Esophagus mucosa (tissue), 1 donor: ENCODE results near the gene MIA2. TPM values are rescaled to one million over a fixed set of nuclear protein-coding genes. Genes with fewer than 3 reads are reported as not detected.
"Not testable (repeated sequence)": the region's sequence is repeated elsewhere in the genome, so short reads cannot be mapped to it uniquely, and the experiment has no call there.

Experiments
- ATAC-seq: fragments of 200-7000 bp; cut with Tn5 transposase; one replicate; pipeline ENCODE4 v1.9.1; 2020
- total RNA-seq: library from RNA; stranded (reverse); gene quantifications from one replicate; pipeline ENCODE4 v1.2.4, GENCODE V29; 2023
- donor health status: DM: yes; HTN: yes; CAD: no.

The MIA2 gene, protein sequence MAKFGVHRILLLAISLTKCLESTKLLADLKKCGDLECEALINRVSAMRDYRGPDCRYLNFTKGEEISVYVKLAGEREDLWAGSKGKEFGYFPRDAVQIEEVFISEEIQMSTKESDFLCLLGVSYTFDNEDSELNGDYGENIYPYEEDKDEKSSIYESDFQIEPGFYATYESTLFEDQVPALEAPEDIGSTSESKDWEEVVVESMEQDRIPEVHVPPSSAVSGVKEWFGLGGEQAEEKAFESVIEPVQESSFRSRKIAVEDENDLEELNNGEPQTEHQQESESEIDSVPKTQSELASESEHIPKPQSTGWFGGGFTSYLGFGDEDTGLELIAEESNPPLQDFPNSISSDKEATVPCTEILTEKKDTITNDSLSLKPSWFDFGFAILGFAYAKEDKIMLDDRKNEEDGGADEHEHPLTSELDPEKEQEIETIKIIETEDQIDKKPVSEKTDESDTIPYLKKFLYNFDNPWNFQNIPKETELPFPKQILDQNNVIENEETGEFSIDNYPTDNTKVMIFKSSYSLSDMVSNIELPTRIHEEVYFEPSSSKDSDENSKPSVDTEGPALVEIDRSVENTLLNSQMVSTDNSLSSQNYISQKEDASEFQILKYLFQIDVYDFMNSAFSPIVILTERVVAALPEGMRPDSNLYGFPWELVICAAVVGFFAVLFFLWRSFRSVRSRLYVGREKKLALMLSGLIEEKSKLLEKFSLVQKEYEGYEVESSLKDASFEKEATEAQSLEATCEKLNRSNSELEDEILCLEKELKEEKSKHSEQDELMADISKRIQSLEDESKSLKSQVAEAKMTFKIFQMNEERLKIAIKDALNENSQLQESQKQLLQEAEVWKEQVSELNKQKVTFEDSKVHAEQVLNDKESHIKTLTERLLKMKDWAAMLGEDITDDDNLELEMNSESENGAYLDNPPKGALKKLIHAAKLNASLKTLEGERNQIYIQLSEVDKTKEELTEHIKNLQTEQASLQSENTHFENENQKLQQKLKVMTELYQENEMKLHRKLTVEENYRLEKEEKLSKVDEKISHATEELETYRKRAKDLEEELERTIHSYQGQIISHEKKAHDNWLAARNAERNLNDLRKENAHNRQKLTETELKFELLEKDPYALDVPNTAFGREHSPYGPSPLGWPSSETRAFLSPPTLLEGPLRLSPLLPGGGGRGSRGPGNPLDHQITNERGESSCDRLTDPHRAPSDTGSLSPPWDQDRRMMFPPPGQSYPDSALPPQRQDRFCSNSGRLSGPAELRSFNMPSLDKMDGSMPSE (N-terminal part only)
- 45.1 TPM for total RNA-seq

DNA sequence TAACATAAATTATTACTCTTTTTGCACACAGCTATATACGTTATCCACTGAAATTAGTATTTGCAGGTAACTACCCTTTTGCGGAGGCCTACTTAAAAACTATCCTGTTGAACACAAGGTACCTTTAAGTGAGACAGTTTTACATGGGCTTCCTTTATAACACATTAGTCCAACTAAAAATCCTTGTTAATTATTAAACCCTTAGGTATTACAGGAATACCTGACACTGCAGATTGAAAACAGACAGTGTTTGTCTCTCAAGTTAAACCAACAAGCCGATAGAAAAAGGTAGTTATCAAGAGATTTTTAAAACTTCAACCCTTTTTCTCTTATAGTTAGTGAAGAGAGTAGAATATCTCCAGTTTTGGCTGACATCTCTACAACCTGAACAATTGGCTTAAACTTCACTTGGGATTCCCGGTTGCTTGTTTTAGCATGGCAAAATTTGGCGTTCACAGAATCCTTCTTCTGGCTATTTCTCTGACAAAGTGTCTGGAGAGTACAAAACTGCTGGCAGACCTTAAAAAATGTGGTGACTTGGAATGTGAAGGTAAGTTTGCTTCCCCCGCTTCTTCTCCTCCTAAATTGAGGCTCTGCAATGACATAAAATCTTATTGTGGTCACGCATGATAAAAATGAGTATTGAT, at the start of gene MIA2:
MIA2 (plus strand) TSS at position 236 of the 647 bp plus-strand sequence; CDS start at position 436, 200 bp downstream.
- no peak for ATAC-seq

DNA sequence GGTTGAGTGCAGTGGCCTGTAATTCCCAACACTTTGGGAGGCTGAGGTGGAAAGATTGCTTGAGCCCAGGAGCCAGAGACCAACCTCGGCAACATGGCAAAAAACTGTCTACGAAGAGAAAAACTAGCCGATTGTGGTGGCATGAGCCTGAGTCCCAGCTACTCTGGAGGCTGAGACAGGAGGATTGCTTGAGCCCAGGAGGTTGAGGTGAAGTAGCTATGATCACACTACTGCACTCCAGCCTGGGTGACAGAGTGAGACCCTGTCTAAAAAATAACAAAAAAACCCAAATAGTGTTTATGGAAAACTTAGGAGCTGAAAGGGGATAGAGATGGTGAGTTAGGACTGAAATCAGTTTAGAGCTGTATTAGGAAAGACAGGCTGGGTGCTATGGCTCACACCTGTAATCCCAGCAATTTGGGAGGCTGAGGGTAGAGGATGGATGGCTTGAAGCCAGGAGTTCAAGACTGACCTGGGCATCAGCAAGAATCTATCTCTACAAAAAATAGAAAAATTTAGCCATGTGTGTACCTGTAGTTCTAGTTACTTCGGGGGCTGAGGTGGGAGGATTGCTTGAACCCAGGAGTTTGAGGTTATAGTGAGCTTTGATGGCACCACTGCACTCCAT, 49.0 kb upstream of the MIA2 start:
- ATAC-seq: peak; percentile 5

DNA sequence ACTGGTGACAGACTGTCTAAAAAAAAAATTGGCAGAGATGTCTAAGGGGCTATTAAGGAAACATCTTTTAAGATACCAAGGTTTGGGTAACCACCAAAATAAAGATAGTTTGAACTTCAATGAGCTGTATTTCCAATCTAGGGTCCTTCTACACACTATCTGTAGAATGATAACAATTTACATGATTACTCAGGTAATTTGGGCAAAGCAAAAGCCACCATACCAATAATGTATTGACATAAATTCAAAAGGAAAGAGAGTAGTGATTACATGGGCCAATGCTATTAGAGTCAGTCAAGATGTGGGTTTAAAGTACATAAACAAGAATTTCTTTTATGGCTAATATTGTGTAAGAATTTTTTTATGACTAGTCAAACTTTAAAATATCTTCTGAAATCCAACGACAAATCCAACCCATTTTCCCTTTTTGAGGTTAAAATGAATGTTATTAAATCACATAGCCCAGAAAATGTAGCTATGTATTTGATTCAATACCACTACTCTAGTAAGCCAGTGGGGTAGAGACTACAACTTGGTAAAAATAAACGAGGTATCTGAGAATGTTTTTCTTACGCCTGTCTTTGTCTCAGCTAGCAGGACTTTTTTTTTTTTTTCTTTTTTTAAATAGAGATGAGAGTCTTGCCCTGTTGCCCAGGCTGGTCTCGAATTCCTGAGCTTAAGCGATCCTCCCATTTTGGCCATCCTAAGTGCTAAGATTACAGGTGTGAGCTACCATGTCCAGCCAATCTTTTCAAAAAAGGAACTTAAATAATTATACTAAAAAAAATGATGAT, 48.3 kb upstream of the MIA2 start:
- no peak for ATAC-seq

DNA sequence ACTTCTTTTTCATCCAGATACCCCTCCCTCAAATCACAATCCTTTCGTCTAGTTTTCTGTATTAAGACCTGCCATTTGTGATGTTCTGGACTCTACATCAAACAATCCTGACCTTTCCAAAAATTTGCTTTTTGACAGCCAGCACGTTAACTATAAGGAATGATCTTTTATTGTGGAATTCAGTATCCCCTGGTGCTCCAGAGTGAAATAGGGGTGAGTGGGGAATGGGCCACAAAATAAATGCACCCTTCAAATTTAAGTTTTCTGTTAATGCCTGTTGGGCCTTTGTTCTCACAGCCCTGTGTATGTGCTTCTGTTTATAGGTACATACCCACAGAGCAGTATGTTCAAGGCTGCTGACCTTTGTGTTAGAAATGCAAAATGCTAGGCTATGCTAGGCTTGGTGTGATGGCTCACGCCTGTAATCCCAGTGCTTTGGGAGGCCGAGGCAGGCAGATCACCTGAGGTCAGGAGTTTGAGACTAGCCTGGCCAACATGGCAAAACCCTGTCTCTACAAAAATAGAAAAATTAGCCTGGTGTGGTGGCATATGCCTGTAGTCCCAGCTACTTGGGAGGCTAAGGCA, 46.7 kb upstream of the MIA2 start:
- ATAC-seq: no peak

DNA sequence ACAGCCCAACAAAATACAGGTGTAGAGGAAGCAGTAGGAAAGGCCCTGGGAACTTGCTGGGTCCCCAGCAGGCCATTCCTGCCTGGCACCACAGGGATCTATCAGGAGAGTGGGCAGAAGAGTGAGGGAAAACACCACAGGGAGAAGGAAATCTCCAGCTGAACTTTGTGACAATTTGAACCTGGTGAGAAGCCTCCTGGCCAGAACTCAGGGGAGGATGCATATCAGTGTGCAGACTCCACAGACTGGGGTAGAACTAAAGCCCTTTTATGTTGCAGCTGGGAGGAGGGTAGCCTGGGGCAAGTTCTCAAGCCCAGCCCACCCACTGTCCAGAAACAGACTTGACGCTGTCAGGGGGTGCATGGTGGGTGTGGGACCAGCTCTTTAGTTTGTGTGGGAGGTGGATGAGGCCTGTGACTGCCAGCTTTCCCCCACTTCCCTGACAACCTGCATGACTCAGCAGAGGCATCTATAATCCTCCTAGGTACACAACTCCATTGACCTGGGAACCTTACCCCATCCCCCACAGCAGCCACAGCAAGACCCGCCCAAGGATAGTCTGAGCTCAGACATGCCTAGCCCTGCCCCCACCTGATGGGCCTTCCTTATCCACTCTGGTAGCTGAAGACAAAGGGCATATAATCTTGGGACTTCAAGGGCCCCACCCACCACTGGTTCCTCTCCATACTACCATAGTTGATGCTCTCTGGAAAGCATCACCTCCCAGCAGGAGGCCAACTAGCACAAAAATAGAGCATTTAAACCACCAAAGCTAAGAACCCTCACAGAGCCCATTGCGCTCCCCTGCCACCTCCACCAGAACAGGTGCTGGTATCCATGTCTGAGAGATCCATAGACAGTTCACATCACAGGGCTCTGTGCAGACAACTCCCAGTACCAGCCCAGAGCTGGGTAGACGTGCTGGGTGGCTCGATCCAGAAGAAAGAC, 29.8 kb upstream of the MIA2 start:
- peak; percentile 68 for ATAC-seq

DNA sequence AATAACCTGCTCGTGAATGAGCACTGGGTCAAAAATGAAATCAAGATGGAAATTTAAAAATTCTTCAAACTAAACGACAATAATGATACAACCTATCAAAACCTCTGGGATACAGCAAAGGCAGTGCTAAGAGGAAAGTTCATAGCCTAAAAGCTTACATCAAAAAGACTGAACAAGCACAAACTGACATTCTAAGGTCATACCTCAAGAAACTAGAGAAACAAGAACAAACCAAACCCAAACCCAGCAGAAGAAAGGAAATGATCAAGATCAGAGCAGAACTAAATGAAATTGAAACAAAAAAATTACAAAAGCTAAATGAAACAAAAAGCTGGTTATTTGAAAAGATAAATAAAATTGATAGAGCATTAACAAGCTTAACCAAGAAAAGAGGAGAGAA, 26.3 kb upstream of the MIA2 start:
- ATAC-seq: not testable (repeated sequence)

DNA sequence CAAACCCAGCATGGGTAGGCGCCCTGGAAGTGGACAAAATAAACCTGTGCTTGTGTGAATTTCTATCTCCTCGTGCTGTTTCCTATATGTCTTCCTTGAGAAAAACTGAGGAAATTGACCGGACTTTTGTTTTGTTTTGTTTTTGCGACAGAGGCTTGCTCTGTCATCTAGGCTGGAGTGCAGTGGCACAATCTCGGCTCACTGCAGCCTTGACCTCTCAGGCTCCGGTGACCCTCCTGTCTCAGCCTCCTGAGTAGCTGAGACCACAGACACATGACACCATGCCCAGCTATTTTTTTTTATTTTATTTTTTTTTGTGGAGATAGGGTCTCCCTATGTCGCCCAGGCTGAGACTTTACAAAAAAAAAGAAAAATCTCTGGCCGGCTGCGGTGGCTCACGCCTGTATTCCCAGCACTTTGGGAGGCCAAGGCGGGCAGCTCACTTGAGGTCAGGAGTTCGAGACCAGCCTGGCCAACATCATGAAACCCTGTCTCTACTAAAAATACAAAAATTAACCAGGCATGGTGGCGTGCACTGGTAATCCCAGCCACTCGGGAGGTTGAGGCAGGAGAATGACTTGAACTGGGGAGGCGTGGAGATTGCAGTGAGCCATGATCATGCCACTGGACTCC, 22.5 kb upstream of the MIA2 start:
- no peak for ATAC-seq

DNA sequence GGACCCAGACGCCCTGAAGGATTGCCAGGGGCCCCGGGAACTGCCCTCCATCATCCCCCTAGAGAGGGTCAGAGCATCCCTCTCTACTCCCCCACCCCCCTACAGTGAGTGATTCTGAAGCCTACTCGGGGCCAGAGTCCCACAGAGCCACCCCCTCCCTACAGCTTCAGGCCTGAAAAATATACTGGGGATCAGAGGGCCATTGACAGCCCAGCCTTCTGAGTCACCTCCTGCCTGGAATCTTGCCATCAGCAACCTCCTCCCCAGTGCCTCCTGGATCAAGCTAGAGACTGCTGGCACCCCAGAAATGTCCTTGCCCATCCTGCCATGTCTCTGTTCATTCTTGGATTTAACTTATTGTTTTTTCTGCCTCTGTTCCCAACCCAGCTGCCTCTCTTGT, 21.7 kb upstream of the MIA2 start:
- peak; percentile 20 for ATAC-seq

DNA sequence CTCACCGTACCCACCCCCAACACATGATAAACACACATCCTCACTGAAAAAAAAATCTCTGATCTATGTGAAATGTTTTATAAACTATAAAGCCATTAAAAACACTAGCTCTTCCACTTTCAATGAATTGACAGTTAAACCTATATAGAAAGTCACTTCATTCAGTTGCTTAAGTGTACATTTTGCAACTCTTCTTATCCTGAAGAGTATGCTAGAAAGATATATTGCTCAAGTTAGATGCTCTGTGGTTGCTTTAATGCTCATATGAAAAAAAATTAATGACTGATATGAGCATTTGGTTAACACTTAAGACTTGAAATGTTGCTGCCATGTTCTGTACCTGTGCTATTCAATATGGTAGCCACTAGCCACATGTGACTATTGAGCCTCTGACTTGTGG, 21.0 kb upstream of the MIA2 start:
- no peak for ATAC-seq

DNA sequence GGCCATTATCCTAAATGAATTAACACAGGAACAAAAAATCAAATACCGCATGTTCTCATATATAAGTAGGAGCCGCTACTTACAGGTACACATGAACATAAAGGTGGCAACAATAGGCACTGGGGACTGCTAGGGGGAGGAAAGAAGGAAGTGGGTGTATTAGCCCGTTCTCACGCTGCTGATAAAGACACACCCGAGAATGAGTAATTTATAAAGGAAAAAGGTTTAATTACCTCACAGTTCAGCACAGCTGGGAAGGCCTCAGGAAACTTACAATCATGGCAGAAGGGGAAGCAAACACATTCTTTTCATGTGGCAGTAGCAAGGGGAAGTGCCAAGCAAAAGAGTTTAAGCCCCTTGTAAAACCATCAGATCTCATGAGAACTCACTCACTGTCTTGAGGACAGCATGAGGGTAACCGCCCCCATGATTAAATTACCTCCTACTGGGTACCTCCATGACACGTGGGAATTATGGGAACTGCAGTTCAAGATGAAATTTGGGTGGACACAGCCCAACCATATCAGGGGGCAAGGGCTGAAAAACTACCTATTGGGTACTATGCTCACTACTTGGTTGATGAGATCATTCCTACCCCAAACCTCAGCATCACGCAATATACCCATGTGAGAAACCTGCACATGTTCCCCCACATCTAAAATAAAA, 16.4 kb upstream of the MIA2 start:
- peak; percentile 47 for ATAC-seq

DNA sequence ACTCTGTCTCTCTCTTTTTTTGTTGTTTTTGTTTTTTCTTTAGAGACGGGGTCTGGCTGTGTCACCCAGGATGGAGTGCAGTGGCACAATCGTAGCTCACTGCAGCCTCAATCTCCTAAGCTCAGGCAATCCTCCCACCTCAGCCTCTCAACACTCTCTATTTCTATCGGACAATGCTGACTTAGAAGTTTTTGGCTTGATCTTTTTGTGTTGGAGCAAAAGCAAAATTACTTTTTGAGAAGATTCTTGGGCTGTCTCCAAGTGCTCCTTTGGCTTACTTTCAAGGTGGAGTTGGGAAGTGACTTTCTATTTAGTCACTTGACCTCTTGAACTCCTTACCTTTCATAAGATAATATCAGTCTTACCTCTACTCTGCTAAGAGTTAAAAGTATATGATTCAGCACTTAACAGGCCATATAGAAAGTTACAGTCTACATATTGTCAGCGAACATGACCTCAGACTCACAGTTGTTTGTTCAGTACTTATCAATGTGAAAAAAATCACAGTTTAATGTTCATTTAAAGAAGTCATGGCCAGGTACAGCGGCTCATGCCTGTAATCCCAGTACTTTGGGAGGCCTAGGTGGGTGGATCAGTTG, 15.4 kb upstream of the MIA2 start:
- ATAC-seq: peak; percentile 99

DNA sequence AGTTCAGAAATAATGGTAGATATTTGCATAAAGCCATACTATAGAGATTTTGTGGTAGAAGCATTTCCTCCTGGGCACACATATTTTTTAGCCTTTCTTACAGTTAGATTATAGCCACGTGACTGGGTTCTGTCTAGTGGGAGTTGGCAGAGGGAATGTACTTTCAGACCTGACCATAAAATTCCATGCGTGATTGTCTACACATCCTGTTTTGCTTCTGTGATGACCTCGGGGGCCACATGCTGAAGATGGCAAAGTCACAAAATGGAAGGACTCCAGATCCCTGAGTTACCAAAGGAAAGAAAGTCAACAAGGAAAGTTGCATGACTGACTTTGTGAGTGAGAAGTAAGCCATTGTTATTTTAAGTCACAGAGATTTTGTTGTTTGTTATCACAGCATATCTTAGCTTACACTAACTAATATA, 14.6 kb upstream of the MIA2 start:
- no peak for ATAC-seq

DNA sequence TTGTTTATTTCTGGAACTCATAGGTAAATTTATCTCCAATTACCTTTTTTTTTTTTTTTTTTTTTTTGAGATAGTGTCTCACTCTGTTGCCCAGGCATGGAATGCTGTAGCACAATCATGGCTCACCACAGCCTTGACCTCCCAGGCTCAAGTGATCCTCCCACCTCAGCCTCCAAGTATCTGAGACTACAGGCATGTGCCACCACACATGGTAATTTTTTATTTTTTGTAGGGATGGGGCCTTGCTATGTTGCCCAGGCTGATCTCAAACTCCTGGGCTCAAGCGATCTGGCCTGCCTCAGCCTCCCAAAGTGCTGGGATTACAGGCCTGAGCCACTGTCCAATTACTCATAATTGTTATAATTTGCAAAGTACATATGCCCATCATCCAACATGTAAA, 13.2 kb upstream of the MIA2 start:
- not testable (repeated sequence) for ATAC-seq

DNA sequence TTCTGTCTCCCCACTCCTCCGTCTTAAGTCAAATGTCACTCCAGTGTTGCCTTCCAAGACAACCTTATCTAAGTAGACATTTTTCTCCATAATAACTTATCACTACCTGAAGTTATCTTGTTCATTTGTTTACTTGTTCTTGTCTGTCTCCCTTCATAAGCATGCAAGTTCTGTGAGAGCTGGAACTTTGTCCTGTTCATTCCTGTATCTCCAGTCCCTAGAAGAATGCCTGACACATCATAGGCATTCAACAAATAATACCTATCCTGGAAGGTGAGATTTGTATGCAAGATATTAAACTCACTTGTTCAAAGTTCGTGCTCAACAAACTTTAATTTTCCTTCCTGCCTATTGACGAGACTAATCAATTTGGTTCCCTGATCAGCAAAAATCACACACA, 5.7 kb upstream of the MIA2 start:
- ATAC-seq: no peak

DNA sequence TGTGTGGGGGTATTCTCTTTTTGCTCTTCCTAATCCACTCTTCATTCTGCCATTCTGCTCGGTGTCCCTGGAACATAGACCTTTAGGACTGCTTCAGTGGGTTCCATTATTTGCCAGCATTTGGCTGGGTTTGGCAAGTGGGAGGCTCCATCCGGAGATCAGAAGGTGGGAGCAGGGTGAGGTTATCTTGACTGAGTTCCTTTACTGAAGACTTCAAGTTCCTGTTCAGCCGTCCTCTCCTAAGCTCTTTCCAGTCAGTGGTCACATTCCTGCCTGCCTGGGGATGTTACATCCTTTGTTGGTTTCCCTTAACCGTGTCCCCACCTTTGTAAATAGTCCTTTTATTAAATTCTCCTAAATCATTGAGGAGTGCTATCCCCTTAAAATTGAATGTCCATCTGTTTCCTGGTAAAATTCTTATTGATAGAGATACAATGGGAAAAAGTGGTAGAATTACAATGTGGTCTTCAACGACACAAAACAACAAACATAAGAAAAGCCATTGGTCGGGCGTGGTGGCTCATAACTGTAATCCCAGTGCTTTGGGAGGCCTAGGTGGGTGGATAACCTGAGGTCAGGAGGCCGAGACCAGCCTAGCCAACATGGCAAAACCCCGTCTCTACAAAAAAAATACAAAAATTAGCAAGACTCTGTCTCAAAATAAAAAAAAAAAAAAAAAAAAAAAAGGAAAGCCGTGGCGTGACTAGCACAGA, 5.0 kb upstream of the MIA2 start:
- ATAC-seq: no peak

DNA sequence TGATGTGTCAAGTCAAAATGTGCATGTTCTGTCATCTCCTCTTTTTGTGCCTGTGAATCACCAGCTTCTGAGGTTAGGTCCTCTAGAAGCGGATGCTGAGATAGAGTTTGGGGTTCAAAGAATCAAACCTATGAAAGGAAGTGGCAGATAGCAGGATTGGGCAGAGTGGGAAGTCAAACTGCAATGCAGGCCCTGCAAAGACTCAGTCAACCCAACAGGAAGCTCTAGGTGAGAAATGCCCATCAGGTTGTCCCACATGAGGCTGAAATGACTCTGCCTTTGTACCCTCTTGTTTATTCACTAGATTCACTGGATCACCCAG, 4.5 kb upstream of the MIA2 start:
- peak; percentile 44 for ATAC-seq

DNA sequence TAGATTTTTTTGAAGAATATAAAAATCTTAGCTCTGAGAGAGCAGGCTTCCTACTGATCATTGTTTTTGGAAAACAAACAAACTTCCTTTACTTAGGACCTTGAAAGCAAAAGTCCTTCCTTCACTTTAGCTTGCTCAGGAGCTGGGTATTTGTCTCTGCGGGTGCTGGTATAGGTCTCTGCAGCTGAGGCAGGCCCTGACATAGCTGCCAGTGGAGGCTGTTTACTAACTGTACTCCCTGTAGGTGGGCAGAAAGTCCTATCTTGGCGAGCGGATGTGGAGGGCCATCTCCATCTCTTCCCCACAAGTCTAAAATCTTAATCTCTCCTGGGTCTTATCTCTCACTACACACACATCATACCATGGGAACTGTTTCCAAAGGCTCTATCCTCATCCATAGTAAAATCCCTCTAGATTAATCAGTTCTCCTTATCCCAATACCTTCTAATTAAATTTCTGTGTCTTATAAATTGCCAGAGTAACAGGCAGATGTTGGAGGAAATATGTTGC, 4.1 kb upstream of the MIA2 start:
- no peak for ATAC-seq
